HL-60 (cell line): ENCODE results near the gene SUPT7L.

Experiments used
- CTCF ChIP-seq: IDR thresholded peaks from one replicate; pipeline ENCODE4 v1.5.1; 2011; ENCODE audit warnings: low read length, control low read depth, inconsistent platforms; ENCODE audit not compliant: insufficient read depth
- GABPA ChIP-seq: IDR thresholded peaks from 2 replicates; pipeline ENCODE4 v1.6.1; 2012; ENCODE audit warnings: low read depth
- POLR2AphosphoS5 ChIP-seq: IDR thresholded peaks from 2 replicates; pipeline ENCODE4 v1.6.1; 2012; ENCODE audit warnings: low read depth
- REST ChIP-seq: IDR thresholded peaks from 2 replicates; pipeline ENCODE4 v1.6.1; 2012; ENCODE audit warnings: low read depth; ENCODE audit not compliant: insufficient replicate concordance

- no peak for TF ChIP-seq CTCF
- TF ChIP-seq REST: no peak
- TF ChIP-seq POLR2AphosphoS5: no peak
- no peak for TF ChIP-seq GABPA
These were observed 8.1 kb downstream of the SUPT7L start for GRCh38 chr2:27655155-27655951.
